Thyroid gland (tissue), 4 donors: ENCODE measurements around the gene CCL15. TPM values are rescaled to one million over a fixed set of nuclear protein-coding genes. Genes with fewer than 3 reads are reported as not detected.

Experiments used
- DNase-seq, 2 donors: peaks; one replicate each; pipeline ENCODE4 v3.0.0-alpha.2; 2019
- H3K27ac ChIP-seq, 3 donors: fragments of 200-600 bp; sonication (generic); 1 replicate in 2 of 3; 2 replicates in 1 of 3; pipeline ENCODE4 v1.5.1; 2016 to 2019; ENCODE audit warnings: mild to moderate bottlenecking in 1 of 3, moderate library complexity in 1 of 3
- H3K27me3 ChIP-seq: fragments of 200-600 bp; sonication (generic); one replicate; pipeline ENCODE4 v1.5.1; 2019
- H3K36me3 ChIP-seq, 2 donors: fragments of 200-600 bp; sonication (generic); one replicate each; pipeline ENCODE4 v1.5.1; 2016 to 2019
- H3K4me1 ChIP-seq, 2 donors: fragments of 200-600 bp; sonication (generic); one replicate each; pipeline ENCODE4 v1.5.1; 2017 to 2019
- H3K4me3 ChIP-seq, 3 donors: fragments of 200-600 bp; sonication (generic); replicated peaks in 1 of 3; 1 replicate in 2 of 3; 2 replicates in 1 of 3; pipeline ENCODE4 v1.5.1; 2016; ENCODE audit warnings: mild to moderate bottlenecking in 1 of 3
- H3K9me3 ChIP-seq: fragments of 200-600 bp; sonication (generic); one replicate; pipeline ENCODE4 v1.5.1; 2017
- POLR2A ChIP-seq, 2 donors: fragments of 450-650 bp; IDR thresholded peaks; one replicate each; pipeline ENCODE4 v1.6.1; 2017; ENCODE audit warnings: antibody characterized with exemption in 2 of 2, mild to moderate bottlenecking in 2 of 2, moderate library complexity in 1 of 2
- WGBS, 2 donors: methylation state at CpG; one replicate each; pipeline ENCODE4 v1.1.5; 2017; 5-methylcytosine and 5-hydroxymethylcytosine counted together
- intact Hi-C: fragments of 100-400 bp; cut with DNase I; formaldehyde crosslinking; loops from one replicate; pipeline ENCODE4 v1.15.1; 2023
- total RNA-seq, 4 donors: library from RNA; depleted of rRNA; stranded (reverse); fragments of >200 nt; gene quantifications; one replicate each; pipeline ENCODE4 v1.2.3, GENCODE V29; 2016
- TF ChIP-seq, protein P1 (sequence below), 6 experiments: fragments of 200-600 bp in 3 of 6; fragments of 450-650 bp in 3 of 6; sonication (generic) in 3 of 6; IDR thresholded peaks; one replicate each; pipeline ENCODE4 v1.5.1; 2016 to 2019; ENCODE audit warnings: antibody characterized with exemption in 6 of 6, mild to moderate bottlenecking in 2 of 6, inconsistent platforms in 1 of 6, moderate library complexity in 1 of 6

Gene CCL15
- total RNA-seq, 4 donors from 2014 or later, result 0.33 TPM; not detected in 3

DNA sequence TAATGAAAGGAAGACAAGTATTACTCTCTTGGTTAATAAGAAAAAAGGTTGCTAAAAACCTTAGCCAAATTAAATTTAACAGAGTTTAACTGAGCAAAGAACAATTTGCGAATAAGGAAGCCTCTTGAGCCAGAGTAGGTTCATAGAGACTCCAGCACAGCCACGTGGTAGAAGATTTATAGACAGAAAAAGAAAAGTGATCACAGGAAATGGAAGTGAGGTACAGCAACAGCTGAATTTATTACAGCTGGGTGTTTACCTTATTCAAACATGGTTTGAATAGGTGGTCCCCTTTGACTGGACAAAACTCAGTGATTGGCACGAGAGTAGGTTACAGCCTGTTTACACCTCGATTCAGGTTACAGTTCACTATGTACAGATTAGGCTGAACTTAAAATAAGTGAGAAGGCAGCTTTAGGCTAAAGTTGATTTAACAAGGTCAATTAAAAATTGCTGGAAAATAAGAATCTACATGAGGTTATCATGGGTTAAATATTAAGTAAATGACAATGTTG is 3.3 kb upstream of the CCL15 start:
- H3K4me3 ChIP-seq, result no peak overlapping the region
- intact Hi-C loops, result no loop called here
- no peaks in the 10 kb centered on the region for H3K36me3 ChIP-seq
- H3K9me3 ChIP-seq, result no peaks in the 10 kb centered on the region
- peaks cover 8 to 10% of the 10 kb centered on the region in 2 donors for H3K4me1 ChIP-seq
- 62 to 68% methylated on average over 4 of the region's 4 CpGs for WGBS, 2 donors
- TF ChIP-seq, protein P1, sequence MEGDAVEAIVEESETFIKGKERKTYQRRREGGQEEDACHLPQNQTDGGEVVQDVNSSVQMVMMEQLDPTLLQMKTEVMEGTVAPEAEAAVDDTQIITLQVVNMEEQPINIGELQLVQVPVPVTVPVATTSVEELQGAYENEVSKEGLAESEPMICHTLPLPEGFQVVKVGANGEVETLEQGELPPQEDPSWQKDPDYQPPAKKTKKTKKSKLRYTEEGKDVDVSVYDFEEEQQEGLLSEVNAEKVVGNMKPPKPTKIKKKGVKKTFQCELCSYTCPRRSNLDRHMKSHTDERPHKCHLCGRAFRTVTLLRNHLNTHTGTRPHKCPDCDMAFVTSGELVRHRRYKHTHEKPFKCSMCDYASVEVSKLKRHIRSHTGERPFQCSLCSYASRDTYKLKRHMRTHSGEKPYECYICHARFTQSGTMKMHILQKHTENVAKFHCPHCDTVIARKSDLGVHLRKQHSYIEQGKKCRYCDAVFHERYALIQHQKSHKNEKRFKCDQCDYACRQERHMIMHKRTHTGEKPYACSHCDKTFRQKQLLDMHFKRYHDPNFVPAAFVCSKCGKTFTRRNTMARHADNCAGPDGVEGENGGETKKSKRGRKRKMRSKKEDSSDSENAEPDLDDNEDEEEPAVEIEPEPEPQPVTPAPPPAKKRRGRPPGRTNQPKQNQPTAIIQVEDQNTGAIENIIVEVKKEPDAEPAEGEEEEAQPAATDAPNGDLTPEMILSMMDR (IDR thresholded peaks at IDR 0.05), result no peak
- no peak for TF ChIP-seq POLR2A (IDR thresholded peaks at IDR 0.05)
- no peak overlapping the region for H3K27ac ChIP-seq
- no peak for DNase-seq
- no peaks in the 10 kb centered on the region for H3K27me3 ChIP-seq

DNA sequence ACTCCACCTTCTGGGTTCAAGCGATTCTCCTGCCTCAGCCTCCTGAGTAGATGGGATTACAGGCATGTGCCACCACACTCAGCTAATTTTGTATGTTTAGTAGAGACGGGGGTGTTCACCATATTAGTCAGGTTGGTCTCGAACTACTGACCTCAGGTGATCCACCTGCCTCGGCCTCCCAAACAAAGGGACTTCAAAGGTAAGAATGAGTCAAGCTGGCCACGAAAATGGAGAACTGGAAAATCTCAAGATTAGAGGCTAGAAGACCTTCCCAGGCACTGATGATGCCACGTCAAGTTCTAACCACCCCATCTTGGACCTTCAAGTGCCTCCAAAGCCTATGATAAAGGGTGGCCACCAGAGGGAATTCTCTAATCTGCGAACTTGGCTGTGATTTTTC is 1.3 kb upstream of the CCL15 start:
- intact Hi-C loops, result no loop called here
- Histone ChIP-seq H3K9me3 (no peaks in the 10 kb centered on the region), H3K27me3 (no peaks in the 10 kb centered on the region), H3K4me1 (peaks cover 8 to 10% of the 10 kb centered on the region in 2 donors), H3K36me3 (no peaks in the 10 kb centered on the region), H3K27ac (no peak overlapping the region), H3K4me3 (no peak overlapping the region)
- no peak for TF ChIP-seq POLR2A (IDR thresholded peaks at IDR 0.05)
- TF ChIP-seq, protein P1 (IDR thresholded peaks at IDR 0.05), result no peak
- 93% methylated on average over 7 of the region's 7 CpGs for WGBS, 2 donors
- no peak for DNase-seq

DNA sequence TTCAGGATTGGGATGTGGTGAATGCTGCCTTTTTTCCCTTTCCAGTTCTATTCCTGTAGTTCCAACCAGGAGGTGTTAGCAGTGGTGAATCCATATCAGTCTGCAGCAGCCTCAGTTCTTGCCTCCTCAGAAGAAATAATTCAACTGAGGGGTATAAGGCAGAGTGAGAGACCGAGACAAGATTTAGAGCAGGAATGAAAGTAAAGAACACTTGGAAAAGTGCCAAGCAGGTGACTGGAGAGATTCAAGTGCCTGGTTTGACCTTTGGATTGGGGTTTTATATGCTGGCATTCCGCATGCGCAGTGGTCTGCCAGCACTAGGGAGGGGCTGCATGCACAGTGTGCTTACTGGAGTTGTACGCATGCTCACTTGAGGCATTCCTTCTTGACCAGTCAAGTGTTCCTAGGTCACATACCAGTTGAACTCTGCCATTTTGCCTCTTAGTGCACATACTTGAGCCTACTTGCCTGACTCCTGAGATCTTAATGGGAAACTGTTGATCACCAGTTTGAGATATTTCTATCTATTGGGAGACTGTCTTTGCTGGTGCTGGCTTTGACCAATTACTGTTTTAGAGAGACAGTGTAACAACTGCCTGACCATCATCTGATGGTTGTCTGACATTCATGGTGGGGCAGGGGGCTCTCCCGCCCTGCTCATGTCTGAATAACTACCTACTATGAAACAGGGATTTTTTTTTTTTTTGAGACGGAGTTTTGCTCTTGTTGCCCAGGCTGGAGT is 680 bp upstream of the CCL15 start:
- no peaks in the 10 kb centered on the region for H3K36me3 ChIP-seq
- DNase-seq, result peak; percentile 75 to 80
- H3K27ac ChIP-seq, result no peak overlapping the region
- H3K27me3 ChIP-seq, result no peaks in the 10 kb centered on the region
- intact Hi-C loops, result no loop called here
- 51 to 60% methylated on average over 6 of the region's 6 CpGs for whole genome bisulfite sequencing, 2 donors
- H3K9me3 ChIP-seq, result no peaks in the 10 kb centered on the region
- TF ChIP-seq, protein P1 (IDR thresholded peaks at IDR 0.05), result no peak
- TF ChIP-seq POLR2A (IDR thresholded peaks at IDR 0.05), result no peak
- H3K4me1 ChIP-seq, result peaks cover 8 to 10% of the 10 kb centered on the region in 2 donors
- H3K4me3 ChIP-seq, result no peak overlapping the region

DNA sequence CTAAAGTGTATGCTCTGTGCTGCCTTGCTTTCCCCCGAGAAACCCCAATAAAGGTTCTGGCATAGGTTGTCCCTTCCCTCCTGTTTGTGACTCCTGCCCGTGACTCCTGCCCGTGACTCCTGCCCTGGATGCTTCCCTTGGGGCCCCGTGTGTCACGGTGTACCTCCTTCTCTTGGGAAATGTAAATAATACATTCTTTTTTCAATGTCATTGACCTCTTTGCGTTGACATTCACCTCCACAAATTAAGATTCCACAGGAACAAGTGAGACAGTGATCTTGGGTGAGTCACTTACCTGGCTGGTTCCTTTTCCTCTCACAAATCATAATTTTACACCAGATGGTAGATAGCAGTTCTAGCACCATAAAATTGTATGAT is 632 bp downstream of the CCL15 start:
- no peaks in the 10 kb centered on the region for H3K9me3 ChIP-seq
- WGBS, 2 donors, result 77 to 90% methylated on average over 6 of the region's 6 CpGs
- peaks cover 8 to 10% of the 10 kb centered on the region in 2 donors for H3K4me1 ChIP-seq
- H3K36me3 ChIP-seq, result no peaks in the 10 kb centered on the region
- no peak for DNase-seq
- TF ChIP-seq, protein P1 (IDR thresholded peaks at IDR 0.05), result no peak
- no peak for TF ChIP-seq POLR2A (IDR thresholded peaks at IDR 0.05)
- H3K27ac ChIP-seq, result no peak overlapping the region
- H3K27me3 ChIP-seq, result no peaks in the 10 kb centered on the region
- no peak overlapping the region for H3K4me3 ChIP-seq
- intact Hi-C loops, result no loop called here

DNA sequence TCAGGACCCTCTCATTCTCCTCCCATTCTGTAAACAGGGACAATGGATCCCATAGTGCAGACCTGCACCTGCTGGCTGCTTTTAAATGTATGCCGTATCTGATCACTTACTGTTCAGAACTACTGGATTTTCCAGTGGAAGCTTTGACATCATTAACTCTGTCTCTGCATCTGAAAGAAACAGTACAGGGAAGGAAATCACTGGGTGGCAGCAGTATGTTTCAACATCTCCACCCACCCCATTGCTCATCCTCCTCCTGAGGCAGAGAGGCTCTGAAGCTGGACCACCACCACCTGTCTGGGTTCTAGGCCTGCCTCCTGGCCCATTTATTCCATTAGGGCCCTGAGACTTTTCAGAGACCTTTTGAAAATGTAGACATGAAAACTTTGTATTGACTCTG is 2.6 kb downstream of the CCL15 start:
- no peak for TF ChIP-seq POLR2A (IDR thresholded peaks at IDR 0.05)
- TF ChIP-seq, protein P1 (IDR thresholded peaks at IDR 0.05), result no peak
- WGBS, 2 donors, result 62 to 91% methylated on average over 1 of the region's 1 CpG
- H3K27me3 ChIP-seq, result no peaks in the 10 kb centered on the region
- H3K4me3 ChIP-seq, result no peak overlapping the region
- H3K9me3 ChIP-seq, result no peaks in the 10 kb centered on the region
- no peak overlapping the region for H3K27ac ChIP-seq
- no peaks in the 10 kb centered on the region for H3K36me3 ChIP-seq
- intact Hi-C loops, result no loop called here
- DNase-seq, result no peak
- peaks cover 8 to 10% of the 10 kb centered on the region in 2 donors for H3K4me1 ChIP-seq
